Limb (tissue), 2 donors: ENCODE results near the gene C1orf174.
A peak's percentile ranks its signal among the peaks of the same experiment; 100 is the strongest.
"Not testable (repeated sequence)": the region's sequence is repeated elsewhere in the genome, so short reads cannot be mapped to it uniquely, and the experiment has no call there.

Experiments
- DNase-seq, 2 donors: peaks; one replicate each; pipeline ENCODE4 v3.0.0-alpha.2; 2016; ENCODE audit errors: extremely low spot score in 2 of 2

The C1orf174 gene

GRCh38 chr1:3925762-3926161, 25.7 kb upstream of the C1orf174 start:
- DNase-seq: no peak

- DNase-seq: no peak
Measured at GRCh38 chr1:3925256-3925655, 25.2 kb upstream of the C1orf174 start.

- DNase-seq: no peak
Measured at GRCh38 chr1:3924825-3925220, 24.8 kb upstream of the C1orf174 start.

GRCh38 chr1:3924186-3924824, 24.2 kb upstream of the C1orf174 start:
- no peak for DNase-seq

DNA sequence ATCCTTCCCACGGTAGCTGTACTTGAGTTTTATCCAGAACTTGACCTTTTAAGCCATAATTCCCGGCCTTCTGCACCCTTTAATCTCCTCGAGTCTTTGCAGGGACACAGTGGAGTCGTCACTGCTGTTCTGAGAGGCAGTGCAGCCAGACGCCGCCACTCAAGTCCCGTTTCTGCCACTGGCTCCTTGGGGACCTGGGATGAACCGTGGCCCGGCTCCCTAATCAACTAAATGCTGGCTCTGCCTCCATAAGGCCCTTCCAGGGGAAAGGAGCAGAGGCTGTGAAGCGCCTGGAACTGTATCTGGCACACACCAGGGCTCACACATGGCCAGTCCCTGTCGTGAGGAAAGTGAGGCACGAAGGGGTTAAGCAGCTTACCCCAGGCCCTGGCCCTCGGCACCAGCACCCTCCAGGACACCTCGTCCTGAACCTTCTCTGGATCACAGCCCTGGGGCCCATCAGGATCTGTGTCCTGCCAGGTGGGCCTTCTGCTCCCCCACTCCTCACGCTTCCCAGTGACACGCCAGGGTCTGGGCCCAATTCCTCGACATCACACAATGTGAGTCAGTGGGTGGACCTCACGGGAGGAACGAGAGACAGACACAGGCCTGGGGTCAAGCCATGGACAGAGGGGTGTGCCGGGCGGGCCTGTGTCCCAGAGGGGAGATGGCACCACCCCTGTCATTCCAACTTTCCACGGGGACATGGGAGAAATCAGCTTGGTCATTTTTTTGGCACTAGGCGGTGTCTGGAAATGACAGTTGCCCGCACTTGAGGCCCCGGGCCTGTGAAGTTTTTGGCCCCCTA, 23.5 kb upstream of the C1orf174 start:
- no peak for DNase-seq

- no peak for DNase-seq
Measured at GRCh38 chr1:3922851-3923250, 22.8 kb upstream of the C1orf174 start.

- no peak for DNase-seq
Measured at GRCh38 chr1:3922201-3922725, 22.2 kb upstream of the C1orf174 start.

DNA sequence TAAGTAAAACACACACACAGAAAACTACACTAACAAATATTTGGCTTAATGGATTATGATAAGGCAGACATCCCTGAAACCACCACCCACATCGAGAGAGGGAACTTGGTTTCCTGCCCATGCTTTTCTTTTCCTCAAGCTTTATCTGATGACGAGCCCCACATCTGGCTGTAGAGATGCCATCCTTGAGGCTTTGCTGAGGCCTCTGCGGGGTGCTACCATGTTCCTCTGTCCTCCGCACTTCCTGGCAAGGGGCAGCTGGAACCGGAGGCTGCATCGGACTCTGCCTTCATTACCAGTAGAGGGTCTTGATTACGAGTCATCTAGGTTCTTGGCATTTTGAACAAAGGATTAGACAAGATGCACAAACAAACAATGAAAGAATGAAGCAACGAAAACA, 21.7 kb upstream of the C1orf174 start:
- DNase-seq: peak in 1 of 2 donors; percentile 2

- DNase-seq: no peak
Measured at GRCh38 chr1:3919706-3920105, 19.6 kb upstream of the C1orf174 start.

DNA sequence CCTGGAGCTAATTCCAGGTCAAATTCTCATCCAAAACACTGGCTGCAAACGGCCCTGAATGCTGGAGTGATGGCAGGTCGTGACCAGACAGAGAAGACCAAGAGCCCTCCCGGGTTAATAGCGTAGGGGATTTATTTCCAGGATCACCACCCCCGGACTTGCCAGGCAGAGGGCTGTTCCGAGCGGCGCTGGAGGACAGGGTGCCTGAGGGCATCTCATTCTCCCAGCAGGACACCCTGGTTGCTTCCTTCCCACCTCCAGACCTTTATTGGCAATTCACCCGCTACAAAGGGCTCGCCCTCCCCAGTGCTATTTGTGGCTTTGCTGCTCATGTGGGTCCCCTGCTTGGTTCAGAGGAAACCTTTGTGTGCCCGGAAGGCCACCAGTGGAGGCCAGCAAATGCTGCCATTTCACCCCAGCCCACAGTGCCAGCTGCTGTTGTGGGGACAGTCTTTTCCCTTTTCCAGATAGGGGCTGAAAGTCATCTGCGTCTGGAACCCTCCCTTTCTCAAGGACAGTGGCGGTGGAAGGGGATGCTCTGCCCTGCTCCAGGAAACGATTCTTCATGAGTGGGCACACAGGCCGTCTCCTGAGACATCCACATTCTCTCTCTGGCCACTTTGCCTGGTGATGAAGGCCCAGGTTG, 19.0 kb upstream of the C1orf174 start:
- DNase-seq: no peak

DNA sequence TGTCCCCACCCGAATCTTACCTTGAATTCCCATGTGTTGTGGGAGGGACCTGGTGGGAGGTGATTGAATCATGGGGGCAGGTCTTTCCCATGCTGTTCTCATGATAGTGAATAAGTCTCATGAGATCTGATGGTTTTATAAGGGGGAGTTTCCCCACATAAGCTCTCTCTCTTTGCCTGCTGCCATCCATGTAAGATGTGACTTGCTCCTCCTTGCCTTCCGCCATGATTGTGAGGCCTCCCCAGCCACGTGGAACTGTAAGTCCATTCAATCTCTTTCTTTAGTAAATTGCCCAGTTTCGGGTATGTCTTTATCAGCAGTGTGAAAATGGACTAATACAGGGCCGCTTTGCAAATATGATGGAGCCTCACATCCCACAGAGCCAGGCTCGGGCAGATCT, 18.3 kb upstream of the C1orf174 start:
- not testable (repeated sequence) for DNase-seq

GRCh38 chr1:3917761-3918160, 17.7 kb upstream of the C1orf174 start:
- DNase-seq: peak in 1 of 2 donors; percentile 8

GRCh38 chr1:3915551-3916121, 15.6 kb upstream of the C1orf174 start:
- DNase-seq: peak in 1 of 2 donors; percentile 10

DNA sequence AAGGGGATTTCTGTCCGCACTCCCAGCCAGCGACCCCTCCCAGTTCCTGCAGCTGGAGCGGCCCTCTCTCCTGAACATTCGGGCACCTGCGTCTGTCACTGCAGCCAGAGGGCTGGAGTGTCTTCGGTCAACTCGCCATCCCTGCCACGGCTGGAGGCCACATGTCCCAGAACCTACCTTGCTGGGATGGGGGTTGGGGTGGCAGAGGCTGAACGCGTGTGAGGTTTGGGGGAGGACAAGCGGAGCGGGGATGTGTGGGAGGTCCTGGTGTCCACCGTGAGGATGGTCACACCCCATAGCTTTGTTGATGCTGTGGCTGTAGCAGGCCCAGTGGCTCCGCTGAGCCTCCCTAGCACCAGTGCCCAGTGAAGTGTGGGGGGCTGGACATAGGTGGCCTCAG, 14.8 kb upstream of the C1orf174 start:
- DNase-seq: peak in 1 of 2 donors; percentile 16

DNA sequence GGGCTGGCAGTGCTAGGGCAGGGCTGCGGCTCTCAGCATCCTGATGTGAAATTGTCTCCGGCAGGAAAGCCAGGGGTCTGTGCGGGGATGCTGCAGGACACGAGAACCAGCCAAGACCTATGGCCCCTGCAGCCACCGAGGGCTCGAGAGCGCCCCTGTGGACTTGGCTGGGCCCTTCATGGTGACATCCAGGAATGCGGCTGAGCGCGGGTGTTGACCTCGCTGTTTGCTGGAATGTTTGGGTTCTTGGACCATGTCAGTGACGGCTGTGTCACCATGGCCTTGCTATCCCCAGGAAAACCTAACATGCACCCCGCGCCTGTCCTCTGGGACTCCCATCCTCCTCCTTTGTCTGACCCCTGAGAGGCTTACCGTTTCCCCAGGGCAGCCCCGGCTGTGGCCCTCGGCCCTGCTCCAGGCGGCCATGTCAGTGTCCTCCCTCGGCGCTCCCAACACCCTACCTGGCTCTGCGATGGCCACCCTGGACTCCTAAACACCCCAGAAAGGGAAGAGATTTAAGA, 14.3 kb upstream of the C1orf174 start:
- peak in 1 of 2 donors; percentile 19 for DNase-seq

DNA sequence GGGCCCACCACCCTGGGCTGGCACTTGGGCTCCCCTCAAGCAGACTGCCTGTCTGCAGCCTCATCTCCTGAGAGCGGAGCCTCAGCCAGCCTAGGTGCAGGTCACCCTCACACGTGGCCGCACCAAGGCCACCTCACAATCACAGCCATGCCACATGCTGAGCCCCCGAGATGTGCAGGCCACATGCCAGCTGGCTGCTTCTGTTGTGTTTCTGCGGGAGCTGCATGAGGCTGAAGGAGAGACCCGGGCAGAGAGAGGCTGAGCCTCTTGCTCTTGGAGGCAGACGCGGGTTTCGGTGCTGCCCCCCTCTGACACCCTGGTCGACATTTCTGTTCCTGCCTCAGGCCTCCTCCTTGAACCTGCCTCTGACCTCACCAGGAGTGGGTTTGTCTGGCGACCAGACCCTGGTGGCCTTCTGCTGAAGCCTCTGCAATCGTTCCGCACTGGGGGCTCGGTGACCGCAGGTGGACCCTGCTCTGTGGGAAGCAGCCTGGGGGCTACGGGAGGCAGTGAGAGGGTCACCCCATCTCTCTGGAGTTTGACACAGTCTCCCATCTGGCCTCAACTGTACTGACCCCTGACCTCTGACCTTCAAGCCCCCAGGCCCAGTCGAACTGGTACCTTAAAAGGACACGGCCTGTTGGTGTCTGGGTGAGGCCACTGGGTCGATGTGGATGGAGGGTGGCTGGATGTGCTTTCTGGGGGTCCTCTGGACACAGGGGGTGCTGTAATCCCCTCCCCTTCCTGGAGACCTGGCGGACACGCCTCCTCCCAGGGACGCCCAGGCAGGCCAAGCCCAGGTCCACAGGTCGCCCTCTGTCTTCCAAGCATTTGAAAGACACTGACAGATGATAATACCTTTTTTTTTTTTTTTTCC, 13.0 kb upstream of the C1orf174 start:
- peak in 1 of 2 donors; percentile 21 for DNase-seq

GRCh38 chr1:3911981-3912808, 12.1 kb upstream of the C1orf174 start:
- DNase-seq: peak in 1 of 2 donors; percentile 23

- DNase-seq: peak; percentile 51 to 88
Measured at GRCh38 chr1:3910857-3911845, 11.1 kb upstream of the C1orf174 start.
